ENCODE data around the gene FAM174B.

Gene FAM174B

GRCh38 chr15:92682741-92683510 lies 27.4 kb upstream of the FAM174B start:
- Histone ChIP-seq H3K36me3 (ENCODE audit: control insufficient read depth in 4 of 4, insufficient read depth in 4 of 4, low read length in 3 of 4) (no peaks in the 10 kb centered on the region), H3K9me3 (ENCODE audit: control extremely low read depth in 1 of 5, control insufficient read depth in 4 of 5, insufficient read depth in 2 of 5, low read depth in 1 of 5, low read length in 4 of 5) (no peaks in the 10 kb centered on the region), H3K27ac (ENCODE audit: insufficient read depth in 1 of 2, low read depth in 1 of 2, low read length in 2 of 2, poor library complexity in 1 of 2, severe bottlenecking in 2 of 2) (no peak overlapping the region), H3K4me3 (ENCODE audit: control insufficient read depth in 1 of 7, extremely low read depth in 1 of 7, insufficient read depth in 4 of 7, low read depth in 2 of 7, low read length in 6 of 7) (no peak overlapping the region), H3K4me1 (ENCODE audit: control extremely low read depth in 1 of 4, control insufficient read depth in 4 of 4, insufficient read depth in 4 of 4, low read length in 3 of 4) (no peaks in the 10 kb centered on the region), H3K27me3 (replicated peaks in 2 of 5; ENCODE audit: control insufficient read depth in 4 of 5, insufficient read depth in 5 of 5, low read length in 4 of 5) (no peaks in the 10 kb centered on the region)
- WGBS (ENCODE audit: insufficient coverage), result 82% methylated on average over 6 of the region's 7 CpGs
- POLR2A ChIA-PET, result no interaction called here
- CTCF ChIA-PET, result interaction anchor here (0.8 to 1.0 kb wide), 3 partner anchors 32 to 157 kb away, joined by 3 read pairs; no protein-coding TSS in a partner anchor
- no peak for DNase-seq

DNA sequence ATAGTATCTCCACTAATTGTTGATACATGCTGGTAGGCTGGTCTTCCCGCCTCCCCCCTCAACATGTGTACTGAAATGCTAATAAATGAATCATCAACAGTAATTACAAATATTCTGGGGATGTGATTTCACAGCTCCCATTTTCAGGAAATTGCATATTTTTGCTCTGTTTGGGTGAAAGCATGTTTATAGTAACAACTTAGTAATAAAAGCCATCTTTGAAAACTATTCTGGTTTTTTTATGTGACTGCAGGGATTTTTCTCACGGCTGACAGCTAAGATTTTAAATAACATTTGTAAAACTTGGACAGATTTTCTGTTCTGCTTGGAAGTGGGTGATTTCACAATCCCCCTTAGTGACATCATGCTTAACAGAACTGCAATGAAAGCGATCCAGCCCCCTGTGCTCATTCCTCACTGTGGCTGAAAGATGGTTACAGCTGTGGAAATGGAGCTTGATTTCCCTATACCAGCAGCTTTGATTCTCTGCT lies 25.6 kb upstream of the FAM174B start:
- H3K4me3 ChIP-seq (ENCODE audit: control insufficient read depth in 1 of 7, extremely low read depth in 1 of 7, insufficient read depth in 4 of 7, low read depth in 2 of 7, low read length in 6 of 7), result no peak overlapping the region
- H3K27me3 ChIP-seq (replicated peaks in 2 of 5; ENCODE audit: control insufficient read depth in 4 of 5, insufficient read depth in 5 of 5, low read length in 4 of 5), result no peaks in the 10 kb centered on the region
- 100% methylated on average over 1 of the region's 3 CpGs for WGBS (ENCODE audit: insufficient coverage)
- H3K27ac ChIP-seq (ENCODE audit: insufficient read depth in 1 of 2, low read depth in 1 of 2, low read length in 2 of 2, poor library complexity in 1 of 2, severe bottlenecking in 2 of 2), result no peak overlapping the region
- no peaks in the 10 kb centered on the region for H3K36me3 ChIP-seq (ENCODE audit: control insufficient read depth in 4 of 4, insufficient read depth in 4 of 4, low read length in 3 of 4)
- DNase-seq, result peak in 2 of 3 donors; percentile 8 to 13
- ChIA-PET CTCF (interaction anchor here (0.6 to 1.3 kb wide), 4 partner anchors 9 to 573 kb away, joined by 3 to 4 read pairs (median 4); no protein-coding TSS in a partner anchor), POLR2A (no interaction called here)
- no peaks in the 10 kb centered on the region for H3K4me1 ChIP-seq (ENCODE audit: control extremely low read depth in 1 of 4, control insufficient read depth in 4 of 4, insufficient read depth in 4 of 4, low read length in 3 of 4)
- no peaks in the 10 kb centered on the region for H3K9me3 ChIP-seq (ENCODE audit: control extremely low read depth in 1 of 5, control insufficient read depth in 4 of 5, insufficient read depth in 2 of 5, low read depth in 1 of 5, low read length in 4 of 5)

- H3K27me3 ChIP-seq (replicated peaks in 2 of 5; ENCODE audit: control insufficient read depth in 4 of 5, insufficient read depth in 5 of 5, low read length in 4 of 5), result no peaks in the 10 kb centered on the region
- no peak overlapping the region for H3K4me3 ChIP-seq (ENCODE audit: control insufficient read depth in 1 of 7, extremely low read depth in 1 of 7, insufficient read depth in 4 of 7, low read depth in 2 of 7, low read length in 6 of 7)
- CTCF ChIA-PET, result interaction anchor here (0.9 kb wide), 1 partner anchor 9 kb away, joined by 4 read pairs; no protein-coding TSS in a partner anchor
- no peak overlapping the region for H3K27ac ChIP-seq (ENCODE audit: insufficient read depth in 1 of 2, low read depth in 1 of 2, low read length in 2 of 2, poor library complexity in 1 of 2, severe bottlenecking in 2 of 2)
- no peaks in the 10 kb centered on the region for H3K4me1 ChIP-seq (ENCODE audit: control extremely low read depth in 1 of 4, control insufficient read depth in 4 of 4, insufficient read depth in 4 of 4, low read length in 3 of 4)
- H3K36me3 ChIP-seq (ENCODE audit: control insufficient read depth in 4 of 4, insufficient read depth in 4 of 4, low read length in 3 of 4), result no peaks in the 10 kb centered on the region
- no peaks in the 10 kb centered on the region for H3K9me3 ChIP-seq (ENCODE audit: control extremely low read depth in 1 of 5, control insufficient read depth in 4 of 5, insufficient read depth in 2 of 5, low read depth in 1 of 5, low read length in 4 of 5)
- DNase-seq, result peak in 2 of 3 donors; percentile 7 to 34
- POLR2A ChIA-PET, result no interaction called here
- WGBS (ENCODE audit: insufficient coverage), result 9% methylated on average over 2 of the region's 4 CpGs
Observed at GRCh38 chr15:92677999-92678398, 22.4 kb upstream of the FAM174B start.

GRCh38 chr15:92676561-92676960 lies 21.0 kb upstream of the FAM174B start:
- 100% methylated on average over 1 of the region's 2 CpGs for WGBS (ENCODE audit: insufficient coverage)
- DNase-seq, result no peak
- ChIA-PET POLR2A (no interaction called here), CTCF (interaction anchor here (1.1 kb wide), 1 partner anchor 8 kb away, joined by 3 read pairs; no protein-coding TSS in a partner anchor)
- no peak overlapping the region for H3K4me3 ChIP-seq (ENCODE audit: control insufficient read depth in 1 of 7, extremely low read depth in 1 of 7, insufficient read depth in 4 of 7, low read depth in 2 of 7, low read length in 6 of 7)
- H3K9me3 ChIP-seq (ENCODE audit: control extremely low read depth in 1 of 5, control insufficient read depth in 4 of 5, insufficient read depth in 2 of 5, low read depth in 1 of 5, low read length in 4 of 5), result no peaks in the 10 kb centered on the region
- no peaks in the 10 kb centered on the region for H3K4me1 ChIP-seq (ENCODE audit: control extremely low read depth in 1 of 4, control insufficient read depth in 4 of 4, insufficient read depth in 4 of 4, low read length in 3 of 4)
- no peak overlapping the region for H3K27ac ChIP-seq (ENCODE audit: insufficient read depth in 1 of 2, low read depth in 1 of 2, low read length in 2 of 2, poor library complexity in 1 of 2, severe bottlenecking in 2 of 2)
- H3K36me3 ChIP-seq (ENCODE audit: control insufficient read depth in 4 of 4, insufficient read depth in 4 of 4, low read length in 3 of 4), result no peaks in the 10 kb centered on the region
- no peaks in the 10 kb centered on the region for H3K27me3 ChIP-seq (replicated peaks in 2 of 5; ENCODE audit: control insufficient read depth in 4 of 5, insufficient read depth in 5 of 5, low read length in 4 of 5)

DNA sequence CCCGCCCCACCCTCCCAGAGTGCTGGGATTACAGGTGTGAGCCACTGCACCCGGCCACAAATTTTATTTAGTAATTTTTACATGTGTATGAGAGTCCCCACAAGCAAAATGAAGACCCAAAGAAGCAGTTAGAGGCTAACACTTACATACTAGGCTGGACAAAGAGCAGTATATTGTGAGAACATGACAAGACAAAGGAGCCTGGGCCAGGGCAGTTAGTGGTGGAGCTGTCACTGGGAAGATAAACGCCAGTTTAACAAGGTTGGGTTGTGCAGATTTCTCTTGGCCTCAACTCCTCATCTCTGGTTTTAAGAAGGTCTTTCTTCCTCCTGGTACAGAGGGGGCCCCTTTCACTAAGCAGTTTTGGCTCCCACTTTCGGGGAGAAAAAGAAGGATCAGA lies 19.9 kb upstream of the FAM174B start:
- H3K27ac ChIP-seq (ENCODE audit: insufficient read depth in 1 of 2, low read depth in 1 of 2, low read length in 2 of 2, poor library complexity in 1 of 2, severe bottlenecking in 2 of 2), result no peak overlapping the region
- ChIA-PET CTCF (no interaction called here), POLR2A (no interaction called here)
- H3K4me3 ChIP-seq (ENCODE audit: control insufficient read depth in 1 of 7, extremely low read depth in 1 of 7, insufficient read depth in 4 of 7, low read depth in 2 of 7, low read length in 6 of 7), result no peak overlapping the region
- no peak for DNase-seq
- no peaks in the 10 kb centered on the region for H3K36me3 ChIP-seq (ENCODE audit: control insufficient read depth in 4 of 4, insufficient read depth in 4 of 4, low read length in 3 of 4)
- 100% methylated on average over 4 of the region's 4 CpGs for WGBS (ENCODE audit: insufficient coverage)
- no peaks in the 10 kb centered on the region for H3K4me1 ChIP-seq (ENCODE audit: control extremely low read depth in 1 of 4, control insufficient read depth in 4 of 4, insufficient read depth in 4 of 4, low read length in 3 of 4)
- no peaks in the 10 kb centered on the region for H3K27me3 ChIP-seq (replicated peaks in 2 of 5; ENCODE audit: control insufficient read depth in 4 of 5, insufficient read depth in 5 of 5, low read length in 4 of 5)
- no peaks in the 10 kb centered on the region for H3K9me3 ChIP-seq (ENCODE audit: control extremely low read depth in 1 of 5, control insufficient read depth in 4 of 5, insufficient read depth in 2 of 5, low read depth in 1 of 5, low read length in 4 of 5)

DNA sequence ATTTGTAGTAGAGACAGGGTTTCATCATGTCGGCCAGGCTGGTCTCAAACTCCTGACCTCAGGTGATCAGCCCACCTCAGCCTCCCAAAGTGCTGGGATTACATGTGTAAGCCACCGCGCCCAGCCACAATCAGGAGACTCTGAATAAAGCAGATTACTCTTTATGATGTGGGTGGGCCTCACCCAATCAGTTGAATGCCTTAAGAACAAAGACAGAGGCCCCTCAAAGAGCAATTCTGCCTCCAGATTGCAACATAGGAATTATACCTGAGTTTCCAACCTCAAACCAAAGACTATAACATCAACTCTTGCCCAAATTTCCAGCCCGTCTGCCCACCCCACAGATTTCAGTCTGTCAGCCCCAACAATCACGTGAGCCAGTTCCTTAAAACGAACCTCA lies 18.8 kb upstream of the FAM174B start:
- no peak overlapping the region for H3K4me3 ChIP-seq (ENCODE audit: control insufficient read depth in 1 of 7, extremely low read depth in 1 of 7, insufficient read depth in 4 of 7, low read depth in 2 of 7, low read length in 6 of 7)
- H3K9me3 ChIP-seq (ENCODE audit: control extremely low read depth in 1 of 5, control insufficient read depth in 4 of 5, insufficient read depth in 2 of 5, low read depth in 1 of 5, low read length in 4 of 5), result no peaks in the 10 kb centered on the region
- no peak overlapping the region for H3K27ac ChIP-seq (ENCODE audit: insufficient read depth in 1 of 2, low read depth in 1 of 2, low read length in 2 of 2, poor library complexity in 1 of 2, severe bottlenecking in 2 of 2)
- 100% methylated on average over 1 of the region's 6 CpGs for WGBS (ENCODE audit: insufficient coverage)
- CTCF ChIA-PET, result no interaction called here
- no peaks in the 10 kb centered on the region for H3K36me3 ChIP-seq (ENCODE audit: control insufficient read depth in 4 of 4, insufficient read depth in 4 of 4, low read length in 3 of 4)
- no peaks in the 10 kb centered on the region for H3K4me1 ChIP-seq (ENCODE audit: control extremely low read depth in 1 of 4, control insufficient read depth in 4 of 4, insufficient read depth in 4 of 4, low read length in 3 of 4)
- DNase-seq, result no peak
- no peaks in the 10 kb centered on the region for H3K27me3 ChIP-seq (replicated peaks in 2 of 5; ENCODE audit: control insufficient read depth in 4 of 5, insufficient read depth in 5 of 5, low read length in 4 of 5)
- POLR2A ChIA-PET, result no interaction called here

- no peak for DNase-seq
- Histone ChIP-seq H3K9me3 (ENCODE audit: control extremely low read depth in 1 of 5, control insufficient read depth in 4 of 5, insufficient read depth in 2 of 5, low read depth in 1 of 5, low read length in 4 of 5) (no peaks in the 10 kb centered on the region), H3K27me3 (replicated peaks in 2 of 5; ENCODE audit: control insufficient read depth in 4 of 5, insufficient read depth in 5 of 5, low read length in 4 of 5) (no peaks in the 10 kb centered on the region), H3K27ac (ENCODE audit: insufficient read depth in 1 of 2, low read depth in 1 of 2, low read length in 2 of 2, poor library complexity in 1 of 2, severe bottlenecking in 2 of 2) (no peak overlapping the region), H3K36me3 (ENCODE audit: control insufficient read depth in 4 of 4, insufficient read depth in 4 of 4, low read length in 3 of 4) (no peaks in the 10 kb centered on the region), H3K4me1 (ENCODE audit: control extremely low read depth in 1 of 4, control insufficient read depth in 4 of 4, insufficient read depth in 4 of 4, low read length in 3 of 4) (peaks cover 0 to 4% (median 0%) of the 10 kb centered on the region in 4 experiments), H3K4me3 (ENCODE audit: control insufficient read depth in 1 of 7, extremely low read depth in 1 of 7, insufficient read depth in 4 of 7, low read depth in 2 of 7, low read length in 6 of 7) (no peak overlapping the region)
- POLR2A ChIA-PET, result no interaction called here
- CTCF ChIA-PET, result interaction anchor here (0.8 kb wide), 1 partner anchor 9 kb away, joined by 3 read pairs; no protein-coding TSS in a partner anchor
- 100% methylated on average over 4 of the region's 6 CpGs for WGBS (ENCODE audit: insufficient coverage)
Observed at GRCh38 chr15:92672102-92672501, 16.5 kb upstream of the FAM174B start.

All from common myeloid progenitor, CD34-positive (primary cell).